GM12891 (cell line): ENCODE data around the gene HLA-DPA1.

Source experiments
- PAX5 ChIP-seq: IDR thresholded peaks from 2 replicates; pipeline ENCODE4 v1.6.1; 2011; ENCODE audit warnings: low read length, moderate library complexity, mild to moderate bottlenecking; ENCODE audit not compliant: insufficient read depth, severe bottlenecking
- POLR2A ChIP-seq: IDR thresholded peaks from 2 replicates; pipeline ENCODE4 v1.6.1; 2011; ENCODE audit warnings: low read depth, low read length, control low read depth
- POLR2AphosphoS5 ChIP-seq: IDR thresholded peaks from 2 replicates; pipeline ENCODE4 v1.6.1; 2011; ENCODE audit warnings: low read depth, low read length, control low read depth
- POU2F2 ChIP-seq: IDR thresholded peaks from 2 replicates; pipeline ENCODE4 v1.6.1; 2011; ENCODE audit warnings: low read depth, mild to moderate bottlenecking, control low read depth, low read length, moderate library complexity
- SPI1 ChIP-seq: IDR thresholded peaks from 2 replicates; pipeline ENCODE4 v1.6.1; 2011; ENCODE audit warnings: low read depth, low read length, control low read depth
- TAF1 ChIP-seq: IDR thresholded peaks from 2 replicates; pipeline ENCODE4 v1.6.1; 2011; ENCODE audit warnings: low read depth, low read length, control low read depth

DNA sequence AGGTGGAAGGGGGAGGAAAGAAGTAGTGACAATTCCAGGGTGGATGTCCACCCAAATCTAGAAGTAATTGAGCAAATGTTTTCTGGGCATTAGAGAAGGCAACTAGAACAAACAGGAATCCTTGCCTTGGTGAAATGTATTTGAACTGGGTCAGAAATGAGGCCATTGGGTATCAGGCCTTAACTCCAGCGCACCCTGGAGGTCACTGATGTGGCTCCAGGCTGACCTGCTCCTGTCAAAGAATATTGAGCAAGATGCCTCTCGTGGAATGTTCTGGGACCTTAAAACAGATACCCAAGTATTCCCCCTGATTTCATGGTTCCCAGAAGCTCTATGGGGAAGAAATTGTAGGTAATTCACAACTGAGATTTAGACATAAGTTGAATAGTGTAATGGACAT is 9.3 kb upstream of the HLA-DPA1 start:
- TF ChIP-seq POLR2A, result no peak; the same call in 1 of the 2 replicates
- TF ChIP-seq TAF1, result no peak
- no peak for TF ChIP-seq PAX5
- no peak for TF ChIP-seq POLR2AphosphoS5
- peak; percentile 44; the same call in 1 of the 2 replicates for TF ChIP-seq POU2F2
- no peak for TF ChIP-seq SPI1
